Kidney (tissue), 14 donors: ENCODE data around the gene FAM222B. TPM values are rescaled to one million over a fixed set of nuclear protein-coding genes. Genes with fewer than 3 reads are reported as not detected.
A peak's percentile ranks its signal among the peaks of the same experiment; 100 is the strongest.

ENCODE experiments used
- DNase-seq, 5 donors: peaks; one replicate each; pipeline ENCODE4 v3.0.0-alpha.2; 2013 to 2020
- FAIRE-seq: peaks from 2 replicates; lab custom pipeline; 2012; peaks lifted over from hg19 to GRCh38; lab: Jason Lieb, UNC
- H3K27ac ChIP-seq, 2 donors: one replicate each; pipeline ENCODE4 v1.7.0; 2013; ENCODE audit warnings: low read depth in 2 of 2, low read length in 2 of 2, inconsistent platforms in 1 of 2
- H3K27me3 ChIP-seq: one replicate; pipeline ENCODE4 v1.7.1; 2013; ENCODE audit warnings: low read length, inconsistent platforms; ENCODE audit not compliant: control insufficient read depth, insufficient read depth
- H3K36me3 ChIP-seq, 3 donors: one replicate each; pipeline versions ENCODE4 v1.7.0 to v1.7.1; 2013; ENCODE audit warnings: low read length in 3 of 3, control low read depth in 1 of 3, inconsistent platforms in 1 of 3; ENCODE audit not compliant: insufficient read depth in 3 of 3, control insufficient read depth in 2 of 3
- H3K4me1 ChIP-seq, 3 donors: one replicate each; pipeline versions ENCODE4 v1.7.0 to v1.7.1; 2013; ENCODE audit warnings: low read length in 3 of 3, inconsistent platforms in 1 of 3, low read depth in 1 of 3; ENCODE audit not compliant: control insufficient read depth in 2 of 3, insufficient read depth in 2 of 3
- H3K4me3 ChIP-seq, 3 donors: one replicate each; pipeline versions ENCODE4 v1.7.0 to v1.8.1; 2013; ENCODE audit warnings: low read length in 3 of 3, control low read depth in 1 of 3, inconsistent platforms in 1 of 3
- H3K9ac ChIP-seq, 3 donors: one replicate each; pipeline versions ENCODE4 v1.7.0 to v1.7.1; 2013; ENCODE audit warnings: low read length in 3 of 3, control low read depth in 1 of 3, inconsistent platforms in 1 of 3
- H3K9me3 ChIP-seq, 3 donors: one replicate each; pipeline versions ENCODE4 v1.7.0 to v1.7.1; 2013; ENCODE audit warnings: low read length in 3 of 3, control low read depth in 1 of 3, inconsistent platforms in 1 of 3; ENCODE audit not compliant: control insufficient read depth in 2 of 3, insufficient read depth in 1 of 3
- CTCF ChIP-seq: IDR thresholded peaks from 3 replicates; pipeline ENCODE4 v1.5.1; 2012; ENCODE audit warnings: mild to moderate bottlenecking, moderate library complexity, borderline replicate concordance; ENCODE audit not compliant: insufficient read depth; ENCODE audit errors: extremely low read depth
- intact Hi-C: fragments of 100-400 bp; cut with DNase I; formaldehyde crosslinking; loops from one replicate; pipeline ENCODE4 v1.11.1; 2022
- polyA plus RNA-seq: library from polyadenylated mRNA; stranded (reverse); fragments of 350-450 nt; fragmentation: Illumina TruSeq; extraction: RNeasy Lipid Tissue Mini Kit (QIAGEN cat#74804); gene quantifications from one replicate; pipeline ENCODE4 v1.2.3, GENCODE V29; 2014; ENCODE audit warnings: low read depth, low replicate concordance; ENCODE audit not compliant: insufficient read depth
- total RNA-seq: library from RNA; stranded (reverse); fragmentation: NEBNext Ultra II Directional; extraction: Animal tissue kit (Norgen Biotek cat#: 25700); gene quantifications from one replicate; pipeline ENCODE4 v1.2.1, GENCODE V29; 2021
- donor health status: control.
- donor health status: control.
- donor health status: control.
- donor health status: control.
- donor health status: control.
- donor health status: DM: yes; HTN: yes; CAD: no.
- donor health status: Normal renal cell carcinoma (clear cell type).

FAM222B gene
- total and polyA plus RNA-seq, 2 donors from 2014 or later = 13.0 to 31.0 TPM

GRCh38 chr17:28758411-28759121 lies 84.0 kb downstream of the FAM222B start:
- Histone ChIP-seq H3K9me3 (no peaks in the 10 kb centered on the region), H3K27me3 (no peaks in the 10 kb centered on the region), H3K4me3 (no peak overlapping the region), H3K4me1 (peaks cover 0 to 5% (median 0%) of the 10 kb centered on the region in 3 donors), H3K9ac (no peak overlapping the region), H3K27ac (no peak overlapping the region), H3K36me3 (peaks cover 0 to 24% (median 18%) of the 10 kb centered on the region in 3 donors)
- intact Hi-C loops = no loop called here
- TF ChIP-seq CTCF = no peak
- DNase-seq (peak in 1 of 5 donors; percentile 75), FAIRE-seq (no peak)

GRCh38 chr17:28756049-28756804 lies 86.4 kb downstream of the FAM222B start:
- FAIRE-seq (no peak), DNase-seq (peak in 1 of 5 donors; percentile 41)
- TF ChIP-seq CTCF = no peak
- no peak overlapping the region for H3K9ac ChIP-seq
- peaks cover 4 to 24% (median 16%) of the 10 kb centered on the region in 3 donors for H3K36me3 ChIP-seq
- H3K9me3 ChIP-seq = no peaks in the 10 kb centered on the region
- H3K27me3 ChIP-seq = no peaks in the 10 kb centered on the region
- H3K4me3 ChIP-seq = no peak overlapping the region
- no peak overlapping the region for H3K27ac ChIP-seq
- intact Hi-C loops = no loop called here
- H3K4me1 ChIP-seq = peaks cover 0 to 4% (median 0%) of the 10 kb centered on the region in 3 donors

- FAIRE-seq (no peak), DNase-seq (peak in 1 of 5 donors; percentile 24)
- H3K36me3 ChIP-seq = peaks cover 7 to 28% (median 16%) of the 10 kb centered on the region in 3 donors
- no peak overlapping the region for H3K4me3 ChIP-seq
- intact Hi-C loops = no loop called here
- H3K9me3 ChIP-seq = no peaks in the 10 kb centered on the region
- TF ChIP-seq CTCF = no peak
- H3K4me1 ChIP-seq = peaks cover 0 to 4% (median 2%) of the 10 kb centered on the region in 3 donors
- H3K27ac ChIP-seq = no peak overlapping the region
- H3K9ac ChIP-seq = no peak overlapping the region
- H3K27me3 ChIP-seq = no peaks in the 10 kb centered on the region
Observed at GRCh38 chr17:28755486-28755885, 87.1 kb downstream of the FAM222B start.
